Measurements from ENCODE around the gene SEMA3F.

Gene SEMA3F

GRCh38 chr3:50163572-50164455 lies 8.7 kb downstream of the SEMA3F start:
- Mint-ChIP-seq H3K36me3 (ENCODE audit: insufficient read depth) (no peaks in the 10 kb centered on the region), H3K9me3 (no peaks in the 10 kb centered on the region), H3K4me1 (no peaks in the 10 kb centered on the region), H3K27ac (ENCODE audit: low read depth) (no peak overlapping the region), H3K4me3 (no peak overlapping the region), H3K27me3 (peaks cover 9% of the 10 kb centered on the region)
- ATAC-seq (replicated peaks; ENCODE audit: extremely low read depth, poor library complexity, severe bottlenecking) (no peak), DNase-seq (ENCODE audit: low spot score in 2 of 2) (no peak)

GRCh38 chr3:50164481-50164880 lies 9.4 kb downstream of the SEMA3F start:
- Mint-ChIP-seq H3K4me1 (no peaks in the 10 kb centered on the region), H3K36me3 (ENCODE audit: insufficient read depth) (no peaks in the 10 kb centered on the region)

GRCh38 chr3:50164984-50165909 lies 10.1 kb downstream of the SEMA3F start:
- no peaks in the 10 kb centered on the region for H3K36me3 Mint-ChIP-seq (ENCODE audit: insufficient read depth)
- H3K9me3 Mint-ChIP-seq = no peaks in the 10 kb centered on the region
- peaks cover 17% of the 10 kb centered on the region for H3K27me3 Mint-ChIP-seq
- no peaks in the 10 kb centered on the region for H3K4me1 Mint-ChIP-seq
- no peak for DNase-seq (ENCODE audit: low spot score in 2 of 2)
- no peak for ATAC-seq (replicated peaks; ENCODE audit: extremely low read depth, poor library complexity, severe bottlenecking)
- H3K27ac Mint-ChIP-seq (ENCODE audit: low read depth) = no peak overlapping the region
- no peak overlapping the region for H3K4me3 Mint-ChIP-seq

More at GRCh38 chr3:50164481-50164880, 9.4 kb downstream of the SEMA3F start:
- DNase-seq (ENCODE audit: low spot score in 2 of 2) = no peak
- no peaks in the 10 kb centered on the region for H3K9me3 Mint-ChIP-seq
- H3K27me3 Mint-ChIP-seq = peaks cover 9% of the 10 kb centered on the region
- no peak overlapping the region for H3K4me3 Mint-ChIP-seq
- ATAC-seq (replicated peaks; ENCODE audit: extremely low read depth, poor library complexity, severe bottlenecking) = no peak
- H3K27ac Mint-ChIP-seq (ENCODE audit: low read depth) = no peak overlapping the region

GRCh38 chr3:50165910-50166538 lies 10.9 kb downstream of the SEMA3F start:
- H3K27me3 Mint-ChIP-seq = peaks cover 21% of the 10 kb centered on the region
- H3K36me3 Mint-ChIP-seq (ENCODE audit: insufficient read depth) = no peaks in the 10 kb centered on the region
- DNase-seq (ENCODE audit: low spot score in 2 of 2) = no peak

GRCh38 chr3:50166620-50167019 lies 11.5 kb downstream of the SEMA3F start:
- DNase-seq (ENCODE audit: low spot score in 2 of 2) (no peak), ATAC-seq (replicated peaks; ENCODE audit: extremely low read depth, poor library complexity, severe bottlenecking) (no peak)
- H3K27ac Mint-ChIP-seq (ENCODE audit: low read depth) = no peak overlapping the region
- peaks cover 21% of the 10 kb centered on the region for H3K27me3 Mint-ChIP-seq
- H3K9me3 Mint-ChIP-seq = no peaks in the 10 kb centered on the region
- no peaks in the 10 kb centered on the region for H3K36me3 Mint-ChIP-seq (ENCODE audit: insufficient read depth)
- no peaks in the 10 kb centered on the region for H3K4me1 Mint-ChIP-seq
- no peak overlapping the region for H3K4me3 Mint-ChIP-seq

More at GRCh38 chr3:50165910-50166538, 10.9 kb downstream of the SEMA3F start:
- Mint-ChIP-seq H3K4me3 (no peak overlapping the region), H3K27ac (ENCODE audit: low read depth) (no peak overlapping the region), H3K4me1 (no peaks in the 10 kb centered on the region), H3K9me3 (no peaks in the 10 kb centered on the region)
- ATAC-seq (replicated peaks; ENCODE audit: extremely low read depth, poor library complexity, severe bottlenecking) = no peak

GRCh38 chr3:50167069-50167840 lies 12.1 kb downstream of the SEMA3F start:
- no peak overlapping the region for H3K4me3 Mint-ChIP-seq
- DNase-seq (ENCODE audit: low spot score in 2 of 2) (no peak), ATAC-seq (replicated peaks; ENCODE audit: extremely low read depth, poor library complexity, severe bottlenecking) (no peak)
- no peaks in the 10 kb centered on the region for H3K36me3 Mint-ChIP-seq (ENCODE audit: insufficient read depth)
- H3K9me3 Mint-ChIP-seq = no peaks in the 10 kb centered on the region
- H3K4me1 Mint-ChIP-seq = no peaks in the 10 kb centered on the region
- no peak overlapping the region for H3K27ac Mint-ChIP-seq (ENCODE audit: low read depth)
- peaks cover 21% of the 10 kb centered on the region for H3K27me3 Mint-ChIP-seq

- H3K4me3 Mint-ChIP-seq = no peak overlapping the region
- H3K27ac Mint-ChIP-seq (ENCODE audit: low read depth) = no peak overlapping the region
- no peaks in the 10 kb centered on the region for H3K4me1 Mint-ChIP-seq
- ATAC-seq (replicated peaks; ENCODE audit: extremely low read depth, poor library complexity, severe bottlenecking) (no peak), DNase-seq (ENCODE audit: low spot score in 2 of 2) (no peak)
- H3K36me3 Mint-ChIP-seq (ENCODE audit: insufficient read depth) = no peaks in the 10 kb centered on the region
- H3K9me3 Mint-ChIP-seq = no peaks in the 10 kb centered on the region
- peaks cover 21% of the 10 kb centered on the region for H3K27me3 Mint-ChIP-seq
Observed at GRCh38 chr3:50167841-50168209, 12.7 kb downstream of the SEMA3F start.

- H3K4me1 Mint-ChIP-seq = no peaks in the 10 kb centered on the region
- H3K27ac Mint-ChIP-seq (ENCODE audit: low read depth) = no peak overlapping the region
- H3K4me3 Mint-ChIP-seq = no peak overlapping the region
- H3K27me3 Mint-ChIP-seq = peaks cover 21% of the 10 kb centered on the region
- DNase-seq (ENCODE audit: low spot score in 2 of 2) = no peak
- no peak for ATAC-seq (replicated peaks; ENCODE audit: extremely low read depth, poor library complexity, severe bottlenecking)
- H3K36me3 Mint-ChIP-seq (ENCODE audit: insufficient read depth) = no peaks in the 10 kb centered on the region
- no peaks in the 10 kb centered on the region for H3K9me3 Mint-ChIP-seq
Observed at GRCh38 chr3:50168388-50168787, 13.3 kb downstream of the SEMA3F start.

GRCh38 chr3:50168791-50169190 lies 13.7 kb downstream of the SEMA3F start:
- H3K9me3 Mint-ChIP-seq = no peaks in the 10 kb centered on the region
- no peak overlapping the region for H3K27ac Mint-ChIP-seq (ENCODE audit: low read depth)
- no peak for ATAC-seq (replicated peaks; ENCODE audit: extremely low read depth, poor library complexity, severe bottlenecking)
- no peak for DNase-seq (ENCODE audit: low spot score in 2 of 2)
- no peaks in the 10 kb centered on the region for H3K36me3 Mint-ChIP-seq (ENCODE audit: insufficient read depth)
- no peak overlapping the region for H3K4me3 Mint-ChIP-seq
- peaks cover 21% of the 10 kb centered on the region for H3K27me3 Mint-ChIP-seq
- peaks cover 3% of the 10 kb centered on the region for H3K4me1 Mint-ChIP-seq

GRCh38 chr3:50169232-50169832 lies 14.2 kb downstream of the SEMA3F start:
- no peaks in the 10 kb centered on the region for H3K36me3 Mint-ChIP-seq (ENCODE audit: insufficient read depth)
- H3K27ac Mint-ChIP-seq (ENCODE audit: low read depth) = no peak overlapping the region
- no peaks in the 10 kb centered on the region for H3K9me3 Mint-ChIP-seq
- H3K4me1 Mint-ChIP-seq = peaks cover 5% of the 10 kb centered on the region
- no peak overlapping the region for H3K4me3 Mint-ChIP-seq
- no peak for ATAC-seq (replicated peaks; ENCODE audit: extremely low read depth, poor library complexity, severe bottlenecking)
- H3K27me3 Mint-ChIP-seq = peaks cover 21% of the 10 kb centered on the region
- no peak for DNase-seq (ENCODE audit: low spot score in 2 of 2)

- H3K4me3 Mint-ChIP-seq = no peak overlapping the region
- no peaks in the 10 kb centered on the region for H3K36me3 Mint-ChIP-seq (ENCODE audit: insufficient read depth)
- ATAC-seq (replicated peaks; ENCODE audit: extremely low read depth, poor library complexity, severe bottlenecking) = no peak
- H3K27me3 Mint-ChIP-seq = peaks cover 21% of the 10 kb centered on the region
- peaks cover 5% of the 10 kb centered on the region for H3K4me1 Mint-ChIP-seq
- H3K9me3 Mint-ChIP-seq = no peaks in the 10 kb centered on the region
- H3K27ac Mint-ChIP-seq (ENCODE audit: low read depth) = no peak overlapping the region
- no peak for DNase-seq (ENCODE audit: low spot score in 2 of 2)
Observed at GRCh38 chr3:50169858-50170257, 14.7 kb downstream of the SEMA3F start.
